WI38 (cell line): Measurements from ENCODE around the gene HOTAIR.

Source experiments
- H3K4me3 ChIP-seq: 2 replicates; pipeline ENCODE4 v1.5.1; 2011; ENCODE audit warnings: low read depth, mild to moderate bottlenecking, control low read depth, low read length
- TF ChIP-seq, protein P1 (sequence below): IDR thresholded peaks from 2 replicates; pipeline ENCODE4 v1.5.1; 2012; ENCODE audit warnings: low read depth, mild to moderate bottlenecking, control low read depth, low read length

HOTAIR gene

DNA sequence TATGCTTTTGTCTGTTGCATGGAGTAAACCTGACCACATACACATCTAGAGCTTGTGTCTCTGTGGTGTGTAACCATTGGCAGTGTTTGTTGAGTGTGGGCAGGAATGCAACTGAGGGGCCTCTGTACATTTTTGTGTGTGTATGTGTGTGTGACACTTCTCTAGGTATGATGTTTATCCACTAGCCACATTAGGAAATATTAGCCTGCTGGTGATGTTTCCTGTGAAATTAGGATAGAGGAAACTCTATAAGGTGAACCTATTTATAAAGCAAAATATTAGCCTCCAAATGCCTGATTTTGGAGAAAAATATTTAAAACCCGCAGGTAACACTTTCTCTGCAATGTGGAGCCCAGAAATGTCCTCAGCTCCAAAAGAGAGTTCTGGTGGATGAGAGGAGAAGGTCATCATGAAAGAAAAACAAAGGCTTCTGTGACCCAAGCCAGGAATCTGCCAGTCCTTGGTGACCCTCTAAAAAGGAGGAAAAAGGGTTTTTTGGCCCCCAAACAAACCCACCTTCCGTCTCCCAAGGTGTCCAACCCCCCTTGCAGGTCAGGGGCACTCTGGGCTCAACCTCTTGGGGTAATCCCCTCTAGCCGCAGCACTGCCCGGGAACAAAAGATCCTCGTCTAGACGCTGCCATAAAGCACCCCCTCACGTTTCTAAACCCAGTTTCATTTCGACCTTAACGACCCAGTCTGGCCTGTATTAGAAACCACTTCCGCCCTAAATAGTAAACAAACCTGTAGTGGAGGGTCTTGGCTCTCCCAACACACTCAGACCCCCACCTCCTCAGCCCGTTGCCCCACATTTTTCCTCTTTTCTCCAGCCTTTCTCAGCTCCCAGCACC is 3.1 kb upstream of the HOTAIR start:
- H3K4me3 ChIP-seq = no peak overlapping the region
- TF ChIP-seq, protein P1, sequence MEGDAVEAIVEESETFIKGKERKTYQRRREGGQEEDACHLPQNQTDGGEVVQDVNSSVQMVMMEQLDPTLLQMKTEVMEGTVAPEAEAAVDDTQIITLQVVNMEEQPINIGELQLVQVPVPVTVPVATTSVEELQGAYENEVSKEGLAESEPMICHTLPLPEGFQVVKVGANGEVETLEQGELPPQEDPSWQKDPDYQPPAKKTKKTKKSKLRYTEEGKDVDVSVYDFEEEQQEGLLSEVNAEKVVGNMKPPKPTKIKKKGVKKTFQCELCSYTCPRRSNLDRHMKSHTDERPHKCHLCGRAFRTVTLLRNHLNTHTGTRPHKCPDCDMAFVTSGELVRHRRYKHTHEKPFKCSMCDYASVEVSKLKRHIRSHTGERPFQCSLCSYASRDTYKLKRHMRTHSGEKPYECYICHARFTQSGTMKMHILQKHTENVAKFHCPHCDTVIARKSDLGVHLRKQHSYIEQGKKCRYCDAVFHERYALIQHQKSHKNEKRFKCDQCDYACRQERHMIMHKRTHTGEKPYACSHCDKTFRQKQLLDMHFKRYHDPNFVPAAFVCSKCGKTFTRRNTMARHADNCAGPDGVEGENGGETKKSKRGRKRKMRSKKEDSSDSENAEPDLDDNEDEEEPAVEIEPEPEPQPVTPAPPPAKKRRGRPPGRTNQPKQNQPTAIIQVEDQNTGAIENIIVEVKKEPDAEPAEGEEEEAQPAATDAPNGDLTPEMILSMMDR = no peak

DNA sequence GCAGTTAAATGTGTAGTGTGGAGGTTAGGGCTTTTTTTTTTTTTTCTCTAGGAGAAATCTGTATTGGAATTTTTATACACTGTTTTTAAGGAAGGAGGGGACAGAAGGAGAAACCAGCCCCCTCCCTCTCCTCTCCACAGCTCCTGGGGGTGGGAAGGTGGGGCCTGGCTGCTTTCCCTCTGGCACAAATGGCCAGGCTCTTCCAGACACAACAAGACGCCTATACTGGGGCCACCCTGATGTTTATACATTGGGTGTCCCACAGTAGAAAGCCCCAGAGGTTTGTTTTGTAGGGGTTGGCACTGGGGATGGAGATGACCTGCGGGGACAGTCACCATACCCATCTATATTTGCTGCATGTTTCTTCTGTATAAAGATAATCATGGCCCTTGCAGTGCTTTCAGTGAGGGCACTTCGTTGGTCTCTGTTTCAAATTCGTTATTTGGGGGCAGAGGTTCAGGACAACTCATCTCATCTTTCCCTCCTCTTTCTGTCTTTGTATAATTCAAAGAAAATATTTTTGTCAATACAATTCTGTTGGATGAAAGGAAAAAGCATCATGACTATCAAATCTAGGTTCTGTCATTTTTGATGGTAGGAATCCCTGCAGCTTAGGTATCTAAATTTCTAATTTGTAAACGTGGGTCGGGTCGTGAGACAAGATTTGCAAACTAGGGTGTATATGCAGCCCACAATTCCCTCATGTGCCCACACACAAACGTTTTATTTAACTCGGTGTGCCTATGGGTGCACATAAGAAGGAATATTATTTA is 2.3 kb upstream of the HOTAIR start:
- TF ChIP-seq, protein P1 = no peak
- H3K4me3 ChIP-seq = no peak overlapping the region

DNA sequence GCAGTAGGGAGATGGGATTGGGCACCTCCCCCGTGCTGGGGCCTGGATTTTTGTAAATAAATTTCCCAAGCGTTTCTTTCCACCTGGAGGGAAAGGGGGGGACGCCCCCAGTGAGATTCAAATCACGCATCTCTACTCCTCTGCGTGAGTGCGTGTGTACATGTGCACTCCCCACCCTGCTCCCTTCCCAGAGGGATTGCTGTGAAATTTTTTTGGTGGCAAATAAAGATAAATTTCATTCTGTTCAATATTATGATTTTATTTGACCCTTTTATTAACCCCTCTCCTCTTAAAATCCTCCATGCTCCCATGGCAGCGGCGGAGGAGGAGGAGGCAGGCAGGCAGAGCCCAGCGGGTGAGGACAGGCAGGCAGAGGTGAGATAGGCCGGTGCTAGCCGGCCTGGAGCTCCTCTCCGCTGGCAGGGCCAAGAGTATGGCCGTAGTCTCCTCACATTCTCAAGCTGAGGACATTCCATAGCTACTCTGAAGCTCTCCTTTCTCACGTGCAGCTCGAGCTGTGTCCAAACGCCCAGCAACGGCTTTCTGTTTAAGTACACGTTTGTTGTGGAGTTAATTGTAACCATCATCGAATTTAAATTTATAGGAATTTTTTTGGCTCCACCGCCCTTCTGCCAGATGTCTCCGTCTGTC is 1.5 kb upstream of the HOTAIR start:
- TF ChIP-seq, protein P1 = no peak
- no peak overlapping the region for H3K4me3 ChIP-seq

DNA sequence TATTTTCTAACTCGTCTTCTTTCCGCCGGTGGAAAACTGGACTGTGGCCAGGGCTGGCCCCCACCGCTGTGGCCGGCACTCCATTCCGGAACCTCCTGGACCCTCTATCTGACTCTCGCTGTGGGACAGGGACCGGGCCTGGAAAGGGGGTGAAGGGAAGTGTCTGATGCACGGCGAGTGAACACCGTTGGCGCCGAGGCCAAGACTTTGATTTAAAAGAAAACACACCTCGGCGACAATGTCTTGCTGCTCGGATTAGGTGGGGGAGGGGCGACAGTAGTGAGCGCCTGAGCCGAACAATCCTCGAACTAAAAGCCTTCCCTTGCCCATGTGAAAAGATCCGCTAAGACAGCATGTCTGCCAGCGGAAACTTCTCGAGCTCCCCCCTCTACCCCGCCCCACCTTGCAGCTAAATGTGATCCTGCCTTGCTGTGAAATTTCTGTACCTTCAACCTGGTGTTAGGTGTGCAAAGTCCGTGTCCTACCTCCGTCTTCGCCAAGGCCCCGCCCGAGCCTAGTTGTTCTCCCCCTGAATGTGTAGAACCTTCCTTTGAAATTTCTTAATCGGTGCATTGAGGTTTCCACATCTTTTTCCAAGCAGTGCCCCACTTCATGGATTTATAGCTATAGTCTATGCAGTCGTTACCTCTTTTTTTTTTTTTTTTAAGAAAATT is 862 bp upstream of the HOTAIR start:
- H3K4me3 ChIP-seq = no peak overlapping the region
- TF ChIP-seq, protein P1 = no peak

DNA sequence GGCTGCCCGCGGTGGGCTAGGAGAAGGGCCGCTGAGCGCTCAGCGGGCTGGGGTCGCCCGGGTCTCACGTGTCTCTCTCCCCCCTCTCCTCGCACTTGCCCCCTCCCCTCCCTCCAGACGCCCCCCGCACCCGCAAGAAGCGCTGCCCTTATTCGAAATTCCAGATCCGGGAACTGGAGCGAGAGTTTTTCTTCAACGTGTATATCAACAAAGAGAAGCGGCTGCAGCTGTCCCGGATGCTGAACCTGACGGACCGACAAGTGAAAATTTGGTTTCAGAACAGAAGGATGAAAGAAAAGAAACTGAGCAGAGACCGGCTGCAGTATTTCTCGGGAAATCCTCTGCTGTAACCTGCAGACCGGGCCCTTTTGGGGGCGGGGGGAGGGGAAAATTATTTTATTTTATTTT is 314 bp upstream of the HOTAIR start:
- H3K4me3 ChIP-seq = no peak overlapping the region
- TF ChIP-seq, protein P1 = no peak

DNA sequence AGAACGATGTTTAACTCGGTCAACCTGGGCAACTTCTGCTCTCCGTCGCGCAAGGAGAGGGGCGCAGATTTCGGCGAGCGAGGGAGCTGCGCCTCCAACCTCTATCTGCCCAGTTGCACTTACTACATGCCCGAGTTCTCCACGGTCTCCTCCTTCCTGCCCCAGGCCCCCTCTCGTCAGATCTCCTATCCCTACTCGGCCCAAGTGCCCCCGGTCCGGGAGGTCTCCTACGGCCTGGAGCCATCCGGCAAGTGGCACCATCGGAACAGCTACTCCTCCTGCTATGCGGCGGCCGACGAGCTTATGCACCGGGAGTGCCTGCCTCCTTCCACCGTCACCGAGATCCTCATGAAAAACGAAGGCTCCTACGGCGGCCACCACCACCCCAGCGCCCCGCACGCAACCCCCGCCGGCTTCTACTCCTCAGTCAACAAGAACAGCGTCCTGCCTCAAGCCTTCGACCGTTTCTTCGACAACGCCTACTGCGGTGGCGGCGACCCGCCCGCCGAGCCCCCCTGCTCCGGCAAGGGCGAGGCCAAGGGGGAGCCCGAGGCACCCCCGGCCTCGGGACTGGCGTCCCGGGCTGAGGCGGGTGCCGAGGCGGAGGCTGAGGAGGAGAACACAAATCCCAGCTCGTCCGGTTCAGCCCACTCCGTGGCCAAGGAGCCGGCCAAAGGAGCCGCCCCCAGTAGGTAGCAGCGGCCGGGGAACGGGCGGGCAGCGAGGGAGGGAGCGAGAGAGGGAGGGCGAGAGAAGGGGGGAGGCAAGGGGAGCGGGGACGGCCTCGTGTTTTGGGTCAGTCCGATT is 1.3 kb downstream of the HOTAIR start:
- no peak overlapping the region for H3K4me3 ChIP-seq
- TF ChIP-seq, protein P1 = no peak
